ENCODE results near the gene HSPB9.

The HSPB9 gene

GRCh38 chr17:42090964-42091790 lies 31.4 kb upstream of the HSPB9 start:
- TF ChIP-seq, protein P1, sequence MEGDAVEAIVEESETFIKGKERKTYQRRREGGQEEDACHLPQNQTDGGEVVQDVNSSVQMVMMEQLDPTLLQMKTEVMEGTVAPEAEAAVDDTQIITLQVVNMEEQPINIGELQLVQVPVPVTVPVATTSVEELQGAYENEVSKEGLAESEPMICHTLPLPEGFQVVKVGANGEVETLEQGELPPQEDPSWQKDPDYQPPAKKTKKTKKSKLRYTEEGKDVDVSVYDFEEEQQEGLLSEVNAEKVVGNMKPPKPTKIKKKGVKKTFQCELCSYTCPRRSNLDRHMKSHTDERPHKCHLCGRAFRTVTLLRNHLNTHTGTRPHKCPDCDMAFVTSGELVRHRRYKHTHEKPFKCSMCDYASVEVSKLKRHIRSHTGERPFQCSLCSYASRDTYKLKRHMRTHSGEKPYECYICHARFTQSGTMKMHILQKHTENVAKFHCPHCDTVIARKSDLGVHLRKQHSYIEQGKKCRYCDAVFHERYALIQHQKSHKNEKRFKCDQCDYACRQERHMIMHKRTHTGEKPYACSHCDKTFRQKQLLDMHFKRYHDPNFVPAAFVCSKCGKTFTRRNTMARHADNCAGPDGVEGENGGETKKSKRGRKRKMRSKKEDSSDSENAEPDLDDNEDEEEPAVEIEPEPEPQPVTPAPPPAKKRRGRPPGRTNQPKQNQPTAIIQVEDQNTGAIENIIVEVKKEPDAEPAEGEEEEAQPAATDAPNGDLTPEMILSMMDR (IDR thresholded peaks at IDR 0.05; ENCODE audit: low read depth, low read length): no peak
- TF ChIP-seq MYC (IDR thresholded peaks at IDR 0.05; ENCODE audit: low read depth, low read length) (no peak), POLR2A (IDR thresholded peaks at IDR 0.05; ENCODE audit: extremely low read depth, insufficient read length) (no peak)
- TF ChIP-seq, protein P2, sequence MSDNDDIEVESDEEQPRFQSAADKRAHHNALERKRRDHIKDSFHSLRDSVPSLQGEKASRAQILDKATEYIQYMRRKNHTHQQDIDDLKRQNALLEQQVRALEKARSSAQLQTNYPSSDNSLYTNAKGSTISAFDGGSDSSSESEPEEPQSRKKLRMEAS (IDR thresholded peaks at IDR 0.05; ENCODE audit: low read depth, low read length): no peak
- no peak overlapping the region for H3K4me3 ChIP-seq (ENCODE audit: low read depth, low read length)
- no peak for DNase-seq (ENCODE audit: low read depth)

DNA sequence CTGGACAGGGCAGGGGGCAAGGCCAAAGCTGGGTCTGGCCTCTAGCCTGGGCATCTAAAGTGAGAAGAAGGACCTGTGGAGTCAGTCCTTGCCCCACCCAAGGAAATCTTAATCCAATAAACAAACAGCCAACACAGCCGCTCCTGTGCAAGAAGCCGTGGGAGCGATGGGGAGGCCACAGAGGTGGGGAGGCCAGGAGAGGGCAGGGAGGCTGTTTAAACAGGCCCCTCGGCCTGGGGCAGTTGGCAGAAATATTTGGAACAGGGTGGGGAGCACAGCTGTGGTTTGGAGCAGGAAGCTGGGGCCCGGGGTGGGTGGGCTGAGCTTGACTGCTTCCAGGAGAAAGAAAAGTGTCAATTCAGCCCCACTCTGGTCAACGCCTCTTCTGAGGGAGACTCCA lies 29.7 kb upstream of the HSPB9 start:
- no peak overlapping the region for H3K4me3 ChIP-seq (ENCODE audit: low read depth, low read length)
- no peak for TF ChIP-seq POLR2A (IDR thresholded peaks at IDR 0.05; ENCODE audit: extremely low read depth, insufficient read length)
- TF ChIP-seq, protein P2 (IDR thresholded peaks at IDR 0.05; ENCODE audit: low read depth, low read length): no peak
- TF ChIP-seq MYC (IDR thresholded peaks at IDR 0.05; ENCODE audit: low read depth, low read length): no peak
- TF ChIP-seq, protein P1 (IDR thresholded peaks at IDR 0.05; ENCODE audit: low read depth, low read length): no peak
- DNase-seq (ENCODE audit: low read depth): no peak

DNA sequence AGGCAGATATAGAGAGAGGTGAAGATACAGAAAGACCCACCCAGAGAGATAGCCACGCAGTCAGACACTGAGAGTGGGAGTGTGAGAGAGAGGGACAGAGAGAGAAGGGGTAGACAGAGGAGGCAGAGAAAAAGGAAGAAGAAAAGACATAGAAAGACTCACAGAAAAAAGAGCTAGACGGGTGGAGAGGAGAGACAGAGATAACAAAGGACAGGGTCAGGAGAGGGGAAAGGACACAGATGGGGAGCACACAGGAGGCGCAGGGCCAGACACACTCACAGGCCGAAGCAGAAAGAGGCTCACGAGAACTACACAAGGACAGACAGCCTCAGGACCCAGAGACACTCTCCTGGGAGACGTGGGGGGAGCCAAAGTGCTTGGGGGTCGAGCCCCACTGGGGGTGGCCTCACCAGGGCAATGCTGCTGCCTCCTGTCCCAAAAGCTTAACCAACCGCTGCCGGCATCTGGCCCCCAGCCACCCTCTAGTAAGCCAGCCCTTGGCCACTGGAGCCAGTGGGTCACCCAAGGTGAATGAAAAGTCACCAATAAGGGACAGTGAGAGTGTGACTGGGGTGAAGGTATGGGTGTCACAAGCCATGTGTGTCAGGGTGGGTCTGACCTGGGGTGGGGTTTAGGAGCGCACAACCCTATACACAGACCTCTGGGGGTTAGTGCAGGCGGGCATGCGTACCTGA lies 28.1 kb upstream of the HSPB9 start:
- DNase-seq (ENCODE audit: low read depth): no peak
- TF ChIP-seq, protein P2 (IDR thresholded peaks at IDR 0.05; ENCODE audit: low read depth, low read length): no peak
- TF ChIP-seq, protein P1 (IDR thresholded peaks at IDR 0.05; ENCODE audit: low read depth, low read length): no peak
- TF ChIP-seq POLR2A (IDR thresholded peaks at IDR 0.05; ENCODE audit: extremely low read depth, insufficient read length): no peak
- TF ChIP-seq MYC (IDR thresholded peaks at IDR 0.05; ENCODE audit: low read depth, low read length): no peak
- no peak overlapping the region for H3K4me3 ChIP-seq (ENCODE audit: low read depth, low read length)

- DNase-seq (ENCODE audit: low read depth): no peak
- no peak for TF ChIP-seq MYC (IDR thresholded peaks at IDR 0.05; ENCODE audit: low read depth, low read length)
- TF ChIP-seq, protein P1 (IDR thresholded peaks at IDR 0.05; ENCODE audit: low read depth, low read length): peak; percentile 16
- TF ChIP-seq POLR2A (IDR thresholded peaks at IDR 0.05; ENCODE audit: extremely low read depth, insufficient read length): no peak
- TF ChIP-seq, protein P2 (IDR thresholded peaks at IDR 0.05; ENCODE audit: low read depth, low read length): no peak
Measured at GRCh38 chr17:42096360-42097111, 26.1 kb upstream of the HSPB9 start.

DNA sequence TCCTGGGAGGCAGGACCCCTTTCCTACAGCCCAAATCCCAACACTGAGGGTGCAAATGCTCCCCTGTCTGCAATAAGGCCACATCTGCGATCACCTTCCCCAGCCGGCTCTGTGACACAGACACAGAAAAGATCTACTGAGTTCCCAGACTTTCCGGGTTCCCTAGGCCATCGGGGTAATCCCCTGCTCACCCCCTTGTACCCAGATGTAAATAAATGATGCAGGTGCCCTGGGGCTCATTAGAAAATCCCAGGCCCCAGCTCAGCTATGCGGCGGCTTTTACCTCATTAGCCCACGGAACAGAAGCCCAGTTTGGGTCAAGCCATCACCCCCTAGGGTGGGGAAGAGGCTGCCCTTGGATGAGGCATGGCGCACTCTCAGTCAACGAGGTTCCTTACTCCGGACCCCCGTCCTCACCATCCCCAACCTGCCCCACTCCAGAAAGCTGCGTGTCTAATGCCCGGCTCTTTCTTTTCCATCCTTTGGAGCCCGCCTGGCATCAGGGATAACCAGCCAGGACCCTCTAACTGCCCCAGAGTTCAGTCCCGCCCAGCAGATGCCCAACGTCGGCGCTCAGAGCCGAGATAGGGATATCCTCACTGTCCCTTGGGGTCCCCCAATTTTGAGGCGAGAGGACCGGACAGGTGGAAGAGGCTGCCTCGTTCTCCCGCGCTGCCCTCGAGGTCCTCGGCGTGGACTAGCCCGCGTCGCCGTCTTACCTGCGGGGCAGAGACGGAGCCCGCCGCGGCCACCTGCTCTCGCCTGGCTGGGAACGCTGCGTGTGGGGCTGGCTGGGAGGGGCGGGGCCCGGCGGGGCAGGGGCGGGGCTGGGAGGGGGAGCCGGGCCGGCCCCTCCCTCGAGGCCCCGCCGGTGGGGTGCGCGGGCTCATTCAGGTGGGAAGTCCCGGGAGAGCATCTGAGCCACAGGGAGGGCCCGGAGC lies 24.6 kb upstream of the HSPB9 start, which contains the start of gene ZNF385C:
TSS of gene ZNF385C (minus strand) at position 783 of the 941 bp plus-strand sequence. CDS start 35,417 bp downstream, outside the sequence.
- no peak within 1 kb of the TSS for H3K4me3 ChIP-seq (ENCODE audit: low read depth, low read length)
- TF ChIP-seq MYC (IDR thresholded peaks at IDR 0.05; ENCODE audit: low read depth, low read length) (no peak), POLR2A (IDR thresholded peaks at IDR 0.05; ENCODE audit: extremely low read depth, insufficient read length) (no peak)
- TF ChIP-seq, protein P1 (IDR thresholded peaks at IDR 0.05; ENCODE audit: low read depth, low read length): no peak
- TF ChIP-seq, protein P2 (IDR thresholded peaks at IDR 0.05; ENCODE audit: low read depth, low read length): no peak

More at GRCh38 chr17:42096360-42097111, 26.1 kb upstream of the HSPB9 start:
- no peak overlapping the region for H3K4me3 ChIP-seq (ENCODE audit: low read depth, low read length)

More for the DNA sequence above, 24.6 kb upstream of the HSPB9 start, which contains the start of gene ZNF385C:
- DNase-seq (ENCODE audit: low read depth): no peak

Measured in NB4 (cell line).